ENCODE results near the gene USP2. TPM values are rescaled to one million over a fixed set of nuclear protein-coding genes. Genes with fewer than 3 reads are reported as not detected.

Gene USP2
- total and polyA plus RNA-seq, 2 of the 4 experiments (the other 2 are of a cell fraction) = 0.18 to 0.79 TPM

- no TSS peak for BruUV-seq (replicated peaks)
- no peaks in the 10 kb centered on the region for H3K79me1 ChIP-seq (ENCODE audit: low read depth in 1 of 2, low read length in 2 of 2)
- no peak overlapping the region for H4K8ac ChIP-seq (ENCODE audit: low read depth in 2 of 2, low read length in 2 of 2)
- no peak overlapping the region for H3K4ac ChIP-seq (ENCODE audit: low read depth, low read length)
- 84% methylated on average over 4 of the region's 7 CpGs; no CpG with 5 or more reads in 1 of the 2 experiments for whole genome bisulfite sequencing, 2 experiments (ENCODE audit: extremely low coverage in 2 of 2, insufficient read length in 1 of 2)
- no peak overlapping the region for H3K18ac ChIP-seq (ENCODE audit: low read depth, low read length)
- H3K4me3 ChIP-seq (ENCODE audit: insufficient read depth, low read depth, low read length) = no peak overlapping the region
- in situ Hi-C loops (cut with MboI; ENCODE audit: low sequenced_read_pairs) (no loop called here), intact Hi-C loops (cut with micrococcal nuclease) (no loop called here), dilution Hi-C loops (cut with HindIII; ENCODE audit: low sequenced_read_pairs, unreplicated experiment) (no loop called here)
- H3K9me3 ChIP-seq (ENCODE audit: control insufficient read depth, insufficient read depth, low read length) = no peaks in the 10 kb centered on the region
- no peak overlapping the region for H3K4me2 ChIP-seq (ENCODE audit: low read depth, low read length)
- no peak overlapping the region for H2AFZ ChIP-seq (replicated peaks; ENCODE audit: low read length, poor library complexity)
- no peak overlapping the region for H3K9ac ChIP-seq (ENCODE audit: low read depth, low read length)
- ATAC-seq (ENCODE audit: low read depth) (no peak), DNase-seq (no peak)
- no peaks in the 10 kb centered on the region for H3K36me3 ChIP-seq (ENCODE audit: control insufficient read depth, insufficient read depth, low read length)
- no peak overlapping the region for H4K91ac ChIP-seq (ENCODE audit: insufficient read depth, low read depth, low read length)
- H3K27me3 ChIP-seq (ENCODE audit: control insufficient read depth, insufficient read depth, low read length) = peaks cover 24% of the 10 kb centered on the region
- no peak overlapping the region for H2BK5ac ChIP-seq (ENCODE audit: low read depth, low read length, poor library complexity, severe bottlenecking)
- no peaks in the 10 kb centered on the region for H3K9me1 ChIP-seq (ENCODE audit: insufficient read depth, low read length)
- ChIA-PET CTCF (interaction anchor here (1.2 kb wide), 1 partner anchor 84 kb away, joined by 3 read pairs; no protein-coding TSS in a partner anchor), POLR2A (ENCODE audit: unreplicated experiment) (no interaction called here)
- no peak overlapping the region for H2BK15ac ChIP-seq (ENCODE audit: low read depth, low read length)
- H4K5ac ChIP-seq (ENCODE audit: low read depth, low read length) = no peak overlapping the region
- no peak overlapping the region for H2AK5ac ChIP-seq (ENCODE audit: low read depth, low read length)
- H2BK120ac ChIP-seq (ENCODE audit: low read depth, low read length) = no peak overlapping the region
- H2AK9ac ChIP-seq (replicated peaks; ENCODE audit: low read depth, low read length, poor library complexity) = no peak overlapping the region
- H3K23ac ChIP-seq (ENCODE audit: low read depth, low read length) = no peak overlapping the region
- no peaks in the 10 kb centered on the region for H3K4me1 ChIP-seq (ENCODE audit: control insufficient read depth, insufficient read depth, low read length)
- H4K20me1 ChIP-seq (ENCODE audit: insufficient read depth, low read length) = no peaks in the 10 kb centered on the region
- no peak overlapping the region for H3K56ac ChIP-seq (ENCODE audit: extremely low read depth, insufficient read depth, low read length)
- H2BK20ac ChIP-seq (ENCODE audit: low read depth, low read length) = no peak overlapping the region
- H3K14ac ChIP-seq (replicated peaks; ENCODE audit: low read depth, low read length) = no peak overlapping the region
- H3K27ac ChIP-seq (ENCODE audit: insufficient read depth, low read length) = no peak overlapping the region
- TF ChIP-seq MXI1 (IDR thresholded peaks at IDR 0.05; ENCODE audit: borderline replicate concordance, low read depth, low read length) = no peak
- TF ChIP-seq CHD1 (IDR thresholded peaks at IDR 0.05; ENCODE audit: low read depth, low read length) = no peak
- no peak for TF ChIP-seq RAD21 (IDR thresholded peaks at IDR 0.05; ENCODE audit: low read length)
- no peak for TF ChIP-seq USF2 (IDR thresholded peaks at IDR 0.05; ENCODE audit: low read depth, low read length)
- no peak for TF ChIP-seq ELK1 (IDR thresholded peaks at IDR 0.05; ENCODE audit: borderline replicate concordance, low read depth, low read length)
- no peak for TF ChIP-seq CEBPB (IDR thresholded peaks at IDR 0.05; ENCODE audit: low read depth, low read length)
- TF ChIP-seq POLR2A (IDR thresholded peaks at IDR 0.05; ENCODE audit: low read depth, low read length) = no peak
- no peak for TF ChIP-seq SMC3 (IDR thresholded peaks at IDR 0.05; ENCODE audit: low read depth, low read length)
- no peak for TF ChIP-seq FOS (IDR thresholded peaks at IDR 0.05; ENCODE audit: low read depth, low read length)
- TF ChIP-seq RFX5 (IDR thresholded peaks at IDR 0.05; ENCODE audit: low read depth, low read length) = no peak
- no peak for TF ChIP-seq RCOR1 (IDR thresholded peaks at IDR 0.05; ENCODE audit: insufficient replicate concordance, low read length)
- TF ChIP-seq NFE2L2 (IDR thresholded peaks at IDR 0.05; ENCODE audit: low read depth, low read length) = no peak
- TF ChIP-seq BHLHE40 (IDR thresholded peaks at IDR 0.05; ENCODE audit: low read depth, low read length) = no peak
- TF ChIP-seq CTCF (conservative IDR thresholded peaks at IDR 0.05; ENCODE audit: low read depth, low read length) = no peak
- TF ChIP-seq MAFK (IDR thresholded peaks at IDR 0.05; ENCODE audit: low read depth, low read length) = no peak
- no peak for TF ChIP-seq MAZ (IDR thresholded peaks at IDR 0.05; ENCODE audit: borderline replicate concordance, low read depth, low read length)
Observed at GRCh38 chr11:119391275-119391674, 9.8 kb upstream of the USP2 start.

Data from IMR-90 (cell line).